PC-3 (cell line): ENCODE measurements around the gene PMP22.

Source experiments
- EZH2 ChIP-seq: fragments of 300-600 bp; sonication (generic); IDR thresholded peaks from one replicate; pipeline ENCODE4 v1.6.1; 2017; ENCODE audit warnings: antibody characterized with exemption, mild to moderate bottlenecking, low read length; ENCODE audit not compliant: unreplicated experiment
- TF ChIP-seq, protein P1 (sequence below): fragments of 300-600 bp; sonication (generic); conservative IDR thresholded peaks from 2 replicates; pipeline ENCODE4 v1.5.1; 2017; ENCODE audit warnings: antibody characterized with exemption, low read depth, mild to moderate bottlenecking, low read length

DNA sequence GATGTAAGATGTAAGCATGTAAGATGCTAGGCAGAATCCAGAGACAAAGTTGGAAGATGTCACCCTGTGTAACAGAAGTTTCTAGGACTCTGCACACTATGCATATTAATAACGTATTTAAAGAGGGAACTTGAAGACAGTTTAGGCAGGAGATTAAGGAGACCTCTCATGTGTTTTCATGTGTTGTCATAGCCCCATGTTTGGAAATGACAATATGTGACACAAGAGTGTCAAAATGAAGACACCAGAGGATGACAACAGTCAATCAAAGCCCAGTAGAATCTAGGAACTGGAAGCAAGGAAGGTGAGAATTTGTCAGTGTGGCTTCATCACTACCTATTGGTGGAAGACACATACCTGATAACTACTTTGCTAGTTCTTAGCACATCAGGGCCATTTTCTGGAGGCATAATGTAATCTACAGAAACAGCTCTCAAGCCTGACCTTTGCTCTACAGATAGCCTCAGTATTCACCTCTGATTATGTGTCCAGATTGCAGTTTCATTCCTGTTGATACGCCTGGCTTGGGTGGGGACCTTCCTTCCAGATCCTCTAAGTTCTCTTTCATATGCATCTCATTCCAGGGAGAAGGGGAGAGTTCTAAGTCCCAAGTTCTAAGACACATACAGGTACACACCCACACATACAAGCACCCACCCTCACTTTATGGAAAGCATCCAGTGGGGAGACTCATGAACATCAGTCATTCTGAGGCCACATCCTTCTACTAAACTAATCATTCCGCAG is 26.3 kb downstream of the PMP22 start:
- TF ChIP-seq, protein P1, sequence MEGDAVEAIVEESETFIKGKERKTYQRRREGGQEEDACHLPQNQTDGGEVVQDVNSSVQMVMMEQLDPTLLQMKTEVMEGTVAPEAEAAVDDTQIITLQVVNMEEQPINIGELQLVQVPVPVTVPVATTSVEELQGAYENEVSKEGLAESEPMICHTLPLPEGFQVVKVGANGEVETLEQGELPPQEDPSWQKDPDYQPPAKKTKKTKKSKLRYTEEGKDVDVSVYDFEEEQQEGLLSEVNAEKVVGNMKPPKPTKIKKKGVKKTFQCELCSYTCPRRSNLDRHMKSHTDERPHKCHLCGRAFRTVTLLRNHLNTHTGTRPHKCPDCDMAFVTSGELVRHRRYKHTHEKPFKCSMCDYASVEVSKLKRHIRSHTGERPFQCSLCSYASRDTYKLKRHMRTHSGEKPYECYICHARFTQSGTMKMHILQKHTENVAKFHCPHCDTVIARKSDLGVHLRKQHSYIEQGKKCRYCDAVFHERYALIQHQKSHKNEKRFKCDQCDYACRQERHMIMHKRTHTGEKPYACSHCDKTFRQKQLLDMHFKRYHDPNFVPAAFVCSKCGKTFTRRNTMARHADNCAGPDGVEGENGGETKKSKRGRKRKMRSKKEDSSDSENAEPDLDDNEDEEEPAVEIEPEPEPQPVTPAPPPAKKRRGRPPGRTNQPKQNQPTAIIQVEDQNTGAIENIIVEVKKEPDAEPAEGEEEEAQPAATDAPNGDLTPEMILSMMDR = no peak
- TF ChIP-seq EZH2 = no peak
